HepG2 (cell line): ENCODE data around the gene MRPL51. TPM values are rescaled to one million over a fixed set of nuclear protein-coding genes. Genes with fewer than 3 reads are reported as not detected.

ENCODE experiments used
- ARID2 ChIP-seq: sonication (generic); formaldehyde crosslinking; IDR thresholded peaks from 2 replicates; pipeline ENCODE4 v1.8.1; 2022; ENCODE audit warnings: mild to moderate bottlenecking, missing genetic modification reagents, borderline replicate concordance
- ARNT ChIP-seq: fragments of 450-650 bp; IDR thresholded peaks from 2 replicates; pipeline ENCODE4 v1.6.1; 2017
- EEA1 ChIP-seq: sonication (generic); formaldehyde crosslinking; IDR thresholded peaks from 2 replicates; pipeline ENCODE4 v1.5.1; 2020; ENCODE audit warnings: mild to moderate bottlenecking, missing genetic modification reagents, borderline replicate concordance
- EP300 ChIP-seq, 3 experiments: sonication (generic) in 1 of 3; formaldehyde crosslinking in 1 of 3; IDR thresholded peaks; 2 replicates each; pipeline versions ENCODE4 v1.5.1 to v1.6.1; 2011 to 2020; ENCODE audit warnings: low read depth in 2 of 3, low read length in 2 of 3, borderline replicate concordance in 1 of 3, improper control_type of control experiment in 1 of 3, mild to moderate bottlenecking in 1 of 3, missing genetic modification reagents in 1 of 3, moderate library complexity in 1 of 3
- EZH2 ChIP-seq: conservative IDR thresholded peaks from 2 replicates; pipeline ENCODE4 v1.6.1; 2012; ENCODE audit warnings: mild to moderate bottlenecking, low read depth, low read length, moderate library complexity
- GZF1 ChIP-seq: sonication (generic); formaldehyde crosslinking; IDR thresholded peaks from 2 replicates; pipeline ENCODE4 v1.5.1; 2020; ENCODE audit warnings: mild to moderate bottlenecking, missing genetic modification reagents
- HDAC1 ChIP-seq: sonication (generic); formaldehyde crosslinking; IDR thresholded peaks from 2 replicates; pipeline ENCODE4 v1.5.1; 2020; ENCODE audit warnings: mild to moderate bottlenecking, missing genetic modification reagents
- MED1 ChIP-seq: sonication (generic); formaldehyde crosslinking; IDR thresholded peaks from 2 replicates; pipeline ENCODE4 v1.4.0; 2020; ENCODE audit warnings: missing genetic modification reagents
- MXI1 ChIP-seq: IDR thresholded peaks from 3 replicates; pipeline ENCODE4 v1.6.1; 2012; ENCODE audit warnings: low read depth, low read length, inconsistent platforms, borderline replicate concordance
- ONECUT2 ChIP-seq: sonication (generic); formaldehyde crosslinking; IDR thresholded peaks from 2 replicates; pipeline ENCODE4 v1.4.0; 2020; ENCODE audit warnings: missing genetic modification reagents
- RXRA ChIP-seq: sonication (generic); formaldehyde crosslinking; IDR thresholded peaks from 2 replicates; pipeline ENCODE4 v1.5.1; 2020; ENCODE audit warnings: missing genetic modification reagents
- SRY ChIP-seq: sonication (generic); formaldehyde crosslinking; IDR thresholded peaks from 2 replicates; pipeline ENCODE4 v1.8.0; 2022; ENCODE audit warnings: mild to moderate bottlenecking, missing genetic modification reagents
- ZFX ChIP-seq: sonication (generic); formaldehyde crosslinking; IDR thresholded peaks from 2 replicates; pipeline ENCODE4 v1.4.0; 2020; ENCODE audit warnings: mild to moderate bottlenecking, low read depth, missing genetic modification reagents, moderate library complexity
- ZNF530 ChIP-seq: sonication (generic); formaldehyde crosslinking; IDR thresholded peaks from 2 replicates; pipeline ENCODE4 v1.5.0; 2020; ENCODE audit warnings: low read depth, mild to moderate bottlenecking, missing genetic modification reagents
- ZNF552 ChIP-seq: sonication (generic); formaldehyde crosslinking; IDR thresholded peaks from 2 replicates; pipeline ENCODE4 v1.9.0; 2022; ENCODE audit warnings: missing genetic modification reagents, mild to moderate bottlenecking, borderline replicate concordance
- polyA plus RNA-seq, 8 experiments: library from polyadenylated mRNA; depleted of rRNA in 3 of 8; stranded (reverse) in 7 of 8; unstranded in 1 of 8; fragments of >200 nt; fragmentation: Illumina TruSeq in 4 of 8; extraction: Trizol in 4 of 8; gene quantifications; 2 replicates each; pipeline versions ENCODE4 v1.2.1 to v1.2.3, GENCODE V29; 2011 to 2016; ENCODE audit warnings: low read depth in 4 of 8, missing spikeins in 1 of 8, mixed read lengths in 1 of 8; ENCODE audit not compliant: insufficient read depth in 1 of 8
- total RNA-seq, 5 experiments: library from RNA; depleted of rRNA; stranded (reverse); fragments of >200 nt; fragmentation: Illumina TruSeq; extraction: Trizol; gene quantifications; 2 replicates each; pipeline ENCODE4 v1.2.3, GENCODE V29; 2016; ENCODE audit warnings: low read depth in 1 of 5
- TF ChIP-seq, protein P1 (sequence below): sonication (generic); formaldehyde crosslinking; IDR thresholded peaks from 2 replicates; pipeline ENCODE4 v1.4.0; 2020; ENCODE audit warnings: missing genetic modification reagents
- TF ChIP-seq, protein P2 (sequence below): conservative IDR thresholded peaks from 2 replicates; pipeline ENCODE4 v1.6.1; 2018; ENCODE audit warnings: missing genetic modification reagents
- TF ChIP-seq, protein P3 (sequence below): sonication (generic); formaldehyde crosslinking; IDR thresholded peaks from 2 replicates; pipeline ENCODE4 v1.8.1; 2023; ENCODE audit warnings: mild to moderate bottlenecking, missing genetic modification reagents, borderline replicate concordance
- TF ChIP-seq, protein P4 (sequence below): sonication (generic); formaldehyde crosslinking; IDR thresholded peaks from 2 replicates; pipeline ENCODE4 v1.5.0; 2020; ENCODE audit warnings: mild to moderate bottlenecking, missing genetic modification reagents, borderline replicate concordance

Gene MRPL51
- total and polyA plus RNA-seq, 2 of the 13 experiments (the other 11 are each of a cell fraction or from before 2014, with no cell fraction given): 64.8 to 278 TPM

DNA sequence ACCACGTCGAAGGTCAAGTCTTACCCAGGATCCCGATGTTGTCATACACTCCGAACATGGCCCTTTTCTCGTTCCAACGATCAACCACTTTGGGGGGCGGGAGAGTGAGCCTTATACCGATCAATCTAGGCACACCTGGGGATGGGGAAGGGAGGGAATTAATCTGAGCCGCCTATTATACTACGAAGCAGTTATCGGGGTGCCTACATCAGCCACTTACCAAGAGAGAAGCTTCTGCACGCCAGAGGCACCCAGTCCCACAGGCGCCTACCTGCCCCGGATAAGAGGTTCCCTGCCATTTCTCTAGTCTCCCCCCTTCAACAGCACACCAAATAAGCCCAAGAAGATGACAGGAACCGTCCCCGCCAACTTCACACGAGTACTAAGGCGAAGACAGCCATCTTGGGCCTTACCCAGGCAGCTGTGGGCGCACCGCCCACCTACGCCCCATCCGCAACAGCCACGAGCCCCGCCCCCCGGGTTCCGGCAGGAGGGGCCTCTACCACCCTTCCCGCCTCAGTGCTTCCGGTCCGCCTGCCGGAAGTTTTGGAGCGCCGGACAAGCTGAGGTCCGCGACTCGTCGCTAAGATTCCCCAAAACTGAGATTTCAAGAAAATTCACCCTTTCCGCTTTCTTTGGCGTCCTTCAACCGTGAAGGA lies at the start of gene MRPL51 (continued):
- TF ChIP-seq MED1 (no peak), HDAC1 (CRISPR knock-in tag) (peak; percentile 80), ZNF552 (CRISPR knock-in tag) (no peak), RXRA (CRISPR knock-in tag) (0 out of 2 replicates have a peak, but pooled peaks have one; percentile 19), EP300 (IDR thresholded peaks at IDR 0.05; ENCODE audit: low read depth in 2 of 2, low read length in 2 of 2) (no peak), EP300 (CRISPR knock-in tag; IDR thresholded peaks at IDR 0.05; ENCODE audit: borderline replicate concordance) (no peak), ZNF530 (CRISPR knock-in tag) (no peak), SRY (CRISPR knock-in tag) (no peak), GZF1 (CRISPR knock-in tag) (no peak), ARID2 (CRISPR knock-in tag) (no peak), ZFX (CRISPR knock-in tag) (peak; percentile 77), MXI1 (peak; percentile 57; the same call in 1 of the 3 replicates), EEA1 (CRISPR knock-in tag) (0 out of 2 replicates have a peak, but pooled peaks have one; percentile 52), EZH2 (no peak), ONECUT2 (no peak), ARNT (no peak)
- TF ChIP-seq, protein P1, sequence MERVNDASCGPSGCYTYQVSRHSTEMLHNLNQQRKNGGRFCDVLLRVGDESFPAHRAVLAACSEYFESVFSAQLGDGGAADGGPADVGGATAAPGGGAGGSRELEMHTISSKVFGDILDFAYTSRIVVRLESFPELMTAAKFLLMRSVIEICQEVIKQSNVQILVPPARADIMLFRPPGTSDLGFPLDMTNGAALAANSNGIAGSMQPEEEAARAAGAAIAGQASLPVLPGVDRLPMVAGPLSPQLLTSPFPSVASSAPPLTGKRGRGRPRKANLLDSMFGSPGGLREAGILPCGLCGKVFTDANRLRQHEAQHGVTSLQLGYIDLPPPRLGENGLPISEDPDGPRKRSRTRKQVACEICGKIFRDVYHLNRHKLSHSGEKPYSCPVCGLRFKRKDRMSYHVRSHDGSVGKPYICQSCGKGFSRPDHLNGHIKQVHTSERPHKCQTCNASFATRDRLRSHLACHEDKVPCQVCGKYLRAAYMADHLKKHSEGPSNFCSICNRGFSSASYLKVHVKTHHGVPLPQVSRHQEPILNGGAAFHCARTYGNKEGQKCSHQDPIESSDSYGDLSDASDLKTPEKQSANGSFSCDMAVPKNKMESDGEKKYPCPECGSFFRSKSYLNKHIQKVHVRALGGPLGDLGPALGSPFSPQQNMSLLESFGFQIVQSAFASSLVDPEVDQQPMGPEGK (CRISPR knock-in tag): peak; percentile 56; the same call in 1 of the 2 replicates
- TF ChIP-seq, protein P2, sequence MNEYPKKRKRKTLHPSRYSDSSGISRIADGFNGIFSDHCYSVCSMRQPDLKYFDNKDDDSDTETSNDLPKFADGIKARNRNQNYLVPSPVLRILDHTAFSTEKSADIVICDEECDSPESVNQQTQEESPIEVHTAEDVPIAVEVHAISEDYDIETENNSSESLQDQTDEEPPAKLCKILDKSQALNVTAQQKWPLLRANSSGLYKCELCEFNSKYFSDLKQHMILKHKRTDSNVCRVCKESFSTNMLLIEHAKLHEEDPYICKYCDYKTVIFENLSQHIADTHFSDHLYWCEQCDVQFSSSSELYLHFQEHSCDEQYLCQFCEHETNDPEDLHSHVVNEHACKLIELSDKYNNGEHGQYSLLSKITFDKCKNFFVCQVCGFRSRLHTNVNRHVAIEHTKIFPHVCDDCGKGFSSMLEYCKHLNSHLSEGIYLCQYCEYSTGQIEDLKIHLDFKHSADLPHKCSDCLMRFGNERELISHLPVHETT (CRISPR knock-in tag): no peak
- TF ChIP-seq, protein P3, sequence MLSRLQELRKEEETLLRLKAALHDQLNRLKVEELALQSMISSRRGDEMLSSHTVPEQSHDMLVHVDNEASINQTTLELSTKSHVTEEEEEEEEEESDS: 0 out of 2 replicates have a peak, but pooled peaks have one; percentile 26
- TF ChIP-seq, protein P4, sequence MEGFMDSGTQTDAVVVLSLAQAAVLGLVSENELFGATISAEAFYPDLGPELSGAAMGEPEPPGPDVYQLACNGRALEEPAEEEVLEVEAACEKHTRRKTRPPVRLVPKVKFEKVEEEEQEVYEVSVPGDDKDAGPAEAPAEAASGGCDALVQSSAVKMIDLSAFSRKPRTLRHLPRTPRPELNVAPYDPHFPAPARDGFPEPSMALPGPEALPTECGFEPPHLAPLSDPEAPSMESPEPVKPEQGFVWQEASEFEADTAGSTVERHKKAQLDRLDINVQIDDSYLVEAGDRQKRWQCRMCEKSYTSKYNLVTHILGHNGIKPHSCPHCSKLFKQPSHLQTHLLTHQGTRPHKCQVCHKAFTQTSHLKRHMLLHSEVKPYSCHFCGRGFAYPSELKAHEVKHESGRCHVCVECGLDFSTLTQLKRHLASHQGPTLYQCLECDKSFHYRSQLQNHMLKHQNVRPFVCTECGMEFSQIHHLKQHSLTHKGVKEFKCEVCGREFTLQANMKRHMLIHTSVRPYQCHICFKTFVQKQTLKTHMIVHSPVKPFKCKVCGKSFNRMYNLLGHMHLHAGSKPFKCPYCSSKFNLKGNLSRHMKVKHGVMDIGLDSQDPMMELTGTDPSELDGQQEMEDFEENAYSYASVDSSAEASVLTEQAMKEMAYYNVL: no peak
